HG02973 (cell line): ENCODE measurements around the gene PRDX6.
"Not testable (repeated sequence)": the region's sequence is repeated elsewhere in the genome, so short reads cannot be mapped to it uniquely, and the experiment has no call there.

Source experiments
- ATAC-seq: cut with Tn5 transposase; IDR thresholded peaks from one replicate; pipeline ENCODE4 v1.9.1; 2021; ENCODE audit warnings: moderate library complexity; ENCODE audit not compliant: unreplicated experiment

Gene PRDX6

DNA sequence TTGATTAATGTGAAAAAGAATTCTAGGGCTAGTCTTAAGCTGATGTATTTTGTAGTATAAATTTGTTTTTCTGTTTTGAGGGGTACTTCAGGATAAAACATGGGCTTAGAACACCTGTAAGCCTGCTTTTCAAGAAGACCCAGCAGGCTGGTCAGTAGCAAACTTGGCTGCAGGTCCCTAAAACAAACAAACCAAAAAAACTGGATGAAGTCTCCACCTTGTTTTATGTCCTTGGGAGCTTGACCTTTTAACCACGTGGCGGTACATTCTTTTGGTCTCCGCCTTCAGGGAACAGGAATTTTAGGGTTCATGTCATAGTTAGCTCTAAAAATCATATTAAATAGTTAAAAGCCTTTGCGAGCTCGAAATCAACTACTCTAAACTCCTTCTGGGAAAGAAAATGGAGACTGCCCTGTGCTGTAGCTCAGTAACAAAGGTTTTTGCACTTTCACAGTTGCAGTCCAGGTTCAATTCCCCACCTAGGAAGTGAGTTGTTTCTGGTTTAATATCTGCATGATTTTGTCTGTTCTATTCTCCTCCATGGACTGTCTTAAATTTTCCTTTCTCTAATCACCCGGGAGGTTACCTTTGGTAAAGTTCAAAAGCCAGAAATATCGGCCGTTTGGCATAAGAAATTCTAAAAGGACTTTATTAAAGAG, 18.6 kb downstream of the PRDX6 start:
- no peak for ATAC-seq

DNA sequence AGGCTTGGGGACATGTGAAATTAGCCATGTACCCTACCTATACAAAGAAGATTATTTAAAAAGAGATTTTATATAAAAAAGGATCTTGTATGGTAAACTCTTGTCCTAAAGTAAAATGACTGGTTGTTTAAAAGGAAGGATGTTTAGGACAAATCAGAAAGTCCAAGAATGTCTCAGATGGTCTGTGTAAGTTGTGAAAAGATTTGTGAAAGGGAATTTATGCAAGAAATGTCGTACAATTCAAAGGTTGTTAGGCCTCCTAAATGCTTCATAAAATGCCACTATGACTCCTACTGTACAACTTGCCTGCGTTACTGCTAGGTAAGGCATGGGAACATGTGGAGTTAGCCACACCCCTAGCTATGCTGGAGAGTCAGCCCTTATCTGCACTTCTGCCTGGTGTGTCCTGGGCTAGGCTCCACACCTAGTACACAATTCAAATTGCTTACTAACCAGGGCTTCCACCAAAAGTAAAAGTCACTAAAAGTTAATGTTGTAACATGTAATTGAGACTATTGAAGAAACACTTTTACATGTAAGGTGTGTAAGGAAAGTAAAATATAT, 19.7 kb downstream of the PRDX6 start:
- no peak for ATAC-seq

DNA sequence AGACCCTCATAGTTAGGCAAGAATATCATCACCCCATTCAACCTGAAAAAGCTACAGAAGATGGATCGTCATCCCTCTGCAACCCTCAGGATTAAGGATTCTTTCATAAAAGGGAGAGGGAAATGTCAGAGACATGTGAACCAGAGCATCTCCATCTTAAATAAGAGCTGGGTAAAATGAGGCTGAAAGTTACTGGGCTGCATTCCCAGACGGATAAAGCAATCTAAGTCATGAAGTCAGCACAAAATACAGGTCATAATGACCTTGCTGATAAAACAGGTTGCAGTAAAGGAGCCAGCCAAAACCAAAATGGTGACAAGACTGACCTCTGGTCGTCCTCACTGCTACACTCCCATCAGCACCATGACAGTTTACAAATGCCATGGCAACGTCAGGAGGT, 22.6 kb downstream of the PRDX6 start:
- ATAC-seq = no peak

DNA sequence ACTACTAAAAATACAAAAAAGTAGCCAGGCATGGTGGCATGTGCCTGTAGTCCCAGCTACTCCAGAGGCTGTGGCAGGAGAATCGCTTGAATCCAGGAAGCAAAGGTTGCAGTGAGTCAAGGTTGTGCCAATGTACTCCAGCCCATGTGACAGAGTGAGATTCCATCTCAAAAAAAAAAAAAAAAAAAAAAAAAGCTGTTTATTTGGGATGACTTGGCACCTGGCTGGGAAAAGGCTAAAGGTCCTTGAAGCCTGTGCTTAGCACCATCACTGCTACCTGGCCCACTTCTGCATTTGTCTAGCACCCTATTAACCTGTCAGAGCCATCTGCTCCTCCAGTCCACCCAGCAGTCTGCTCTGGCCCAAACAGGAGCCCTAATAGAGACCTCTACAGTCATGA, 25.0 kb downstream of the PRDX6 start:
- ATAC-seq = no peak

DNA sequence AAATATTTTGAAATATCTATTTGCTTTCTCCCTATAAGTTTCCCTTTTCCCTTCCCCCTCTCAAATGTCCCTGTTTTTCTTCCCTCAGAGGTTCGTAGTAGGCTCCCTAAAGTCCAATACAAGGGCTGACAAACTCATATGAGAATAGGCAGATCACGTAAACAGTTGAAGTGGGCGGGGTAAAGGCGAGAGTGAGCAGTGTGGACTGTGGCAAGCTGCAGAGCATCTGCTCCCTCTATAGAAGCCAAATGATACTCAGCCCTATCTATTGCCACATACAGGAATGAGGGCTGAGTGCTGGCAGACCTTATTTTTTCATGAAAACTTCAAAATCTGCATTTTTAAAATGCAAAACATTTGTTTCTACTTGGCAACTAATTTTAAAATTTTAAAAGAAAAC, 26.3 kb downstream of the PRDX6 start:
- ATAC-seq = no peak

DNA sequence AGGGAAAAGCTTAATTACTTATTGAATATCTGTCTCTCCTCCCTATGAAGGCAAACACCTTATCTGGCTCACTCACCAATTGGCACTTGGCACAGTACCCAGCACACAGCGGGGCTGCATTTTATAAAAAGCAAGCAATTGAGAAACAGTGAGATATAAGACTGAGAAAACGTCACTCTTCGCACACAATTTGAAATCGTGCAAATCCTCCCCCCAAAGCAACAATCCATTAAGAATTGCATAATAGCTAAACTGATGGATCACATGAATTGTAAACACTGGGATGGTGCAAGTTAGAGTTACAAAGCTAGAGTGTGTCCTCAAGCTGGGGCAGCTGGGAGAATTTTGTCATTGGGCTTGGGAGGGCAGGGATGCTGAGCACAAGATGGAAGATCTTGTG, 27.1 kb downstream of the PRDX6 start:
- ATAC-seq = no peak

DNA sequence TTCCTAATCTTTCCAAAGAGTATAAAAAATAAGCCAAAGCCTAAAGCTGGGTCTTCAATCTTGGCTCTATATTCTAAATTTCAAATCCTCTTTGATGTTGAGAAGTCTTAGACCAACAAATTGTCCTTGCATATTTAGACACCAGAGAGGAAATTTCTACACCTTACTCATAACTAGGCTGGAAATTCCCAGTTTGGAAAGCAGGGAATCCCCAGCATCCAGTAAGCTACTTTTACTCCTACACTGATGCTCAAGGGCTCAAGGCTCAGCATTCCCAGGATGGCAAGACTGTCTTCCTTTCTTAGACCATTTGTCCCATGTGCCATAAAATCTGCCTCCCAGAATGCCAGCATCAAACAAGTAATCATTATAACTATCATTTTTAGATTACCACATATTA, 28.3 kb downstream of the PRDX6 start:
- no peak for ATAC-seq

DNA sequence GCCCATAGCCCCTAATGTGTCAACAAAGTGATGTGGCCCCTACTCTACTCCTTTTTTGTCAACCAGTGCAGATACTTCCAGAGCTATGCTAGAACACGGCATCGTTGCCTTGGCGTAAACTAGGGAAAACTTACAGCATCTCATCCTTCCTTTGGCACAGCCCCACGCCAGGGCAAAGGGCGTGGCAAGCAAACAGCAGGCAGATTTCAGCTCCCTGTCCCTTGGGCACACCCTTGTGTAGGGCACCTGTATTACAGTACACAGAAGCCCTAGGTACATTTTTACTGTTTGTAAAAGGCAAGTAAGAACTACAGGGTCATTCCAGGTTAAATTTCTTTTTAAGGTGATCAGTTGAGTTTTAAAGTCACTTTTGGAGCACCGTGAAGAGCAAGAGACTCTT, 29.3 kb downstream of the PRDX6 start:
- ATAC-seq = no peak

DNA sequence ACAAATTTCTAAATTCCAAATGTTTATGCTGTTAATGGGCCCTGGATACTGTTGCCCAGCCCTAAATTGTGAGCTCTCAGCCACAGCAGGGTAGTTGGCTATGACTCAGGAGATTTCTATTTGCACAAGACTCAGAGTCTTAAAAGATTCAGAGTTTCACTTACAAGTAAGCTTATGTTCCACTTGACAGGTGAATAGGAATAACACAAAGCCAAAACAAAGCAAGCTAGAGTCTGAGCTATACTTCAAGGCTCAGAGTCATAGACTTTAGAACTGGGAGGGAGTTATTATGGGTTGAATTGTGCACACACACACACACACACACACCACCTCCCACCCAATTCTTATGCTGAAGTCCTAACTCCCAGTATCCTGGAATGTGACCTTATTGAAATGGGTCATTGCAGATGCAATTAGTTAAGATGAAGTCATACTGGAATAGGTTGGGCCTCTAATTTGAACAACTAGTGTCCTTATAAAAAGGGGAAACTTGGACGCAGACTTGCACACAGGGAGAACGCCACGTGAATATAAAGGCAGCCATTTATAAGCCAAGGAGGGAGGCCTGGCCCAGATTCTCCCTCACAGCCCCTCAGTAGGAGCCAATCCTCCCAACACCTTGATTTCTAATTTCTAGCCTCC, 30.2 kb downstream of the PRDX6 start:
- ATAC-seq = no peak

DNA sequence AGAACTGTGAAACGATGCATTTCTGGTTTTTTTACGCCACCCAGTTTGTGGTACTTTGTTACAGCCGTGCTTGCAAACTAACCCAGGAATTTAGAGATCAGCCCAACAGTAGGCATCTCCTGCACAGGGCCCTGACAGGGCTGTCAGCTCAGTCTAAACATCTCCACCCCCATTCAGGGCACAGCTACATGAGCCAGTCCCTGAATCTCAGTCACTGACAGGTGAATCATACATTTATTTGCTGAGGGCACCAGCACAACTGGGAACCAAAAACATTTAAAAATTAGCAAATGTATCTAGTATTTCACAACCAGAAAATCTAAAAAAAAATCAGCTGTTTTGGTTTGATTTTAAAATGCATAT, 30.7 kb downstream of the PRDX6 start:
- no peak for ATAC-seq

DNA sequence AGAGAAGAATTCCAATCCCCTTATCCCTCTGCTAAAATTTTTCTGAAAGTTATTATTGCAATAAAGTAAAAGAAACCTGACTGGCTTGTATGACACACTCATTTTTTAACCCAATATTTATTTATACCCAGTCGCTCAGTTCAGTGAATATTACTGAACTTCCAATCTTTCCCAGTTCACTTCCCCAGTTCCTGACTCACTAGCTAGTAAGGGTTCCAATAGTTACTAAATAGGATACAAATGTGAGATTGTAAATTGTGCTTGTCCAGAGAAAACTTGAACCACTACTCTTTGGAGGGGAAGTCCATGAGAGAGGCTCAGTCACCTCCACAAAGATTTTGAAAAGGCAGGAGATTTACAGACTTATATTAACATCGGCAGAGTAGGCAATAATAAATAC, 31.4 kb downstream of the PRDX6 start:
- no peak for ATAC-seq

DNA sequence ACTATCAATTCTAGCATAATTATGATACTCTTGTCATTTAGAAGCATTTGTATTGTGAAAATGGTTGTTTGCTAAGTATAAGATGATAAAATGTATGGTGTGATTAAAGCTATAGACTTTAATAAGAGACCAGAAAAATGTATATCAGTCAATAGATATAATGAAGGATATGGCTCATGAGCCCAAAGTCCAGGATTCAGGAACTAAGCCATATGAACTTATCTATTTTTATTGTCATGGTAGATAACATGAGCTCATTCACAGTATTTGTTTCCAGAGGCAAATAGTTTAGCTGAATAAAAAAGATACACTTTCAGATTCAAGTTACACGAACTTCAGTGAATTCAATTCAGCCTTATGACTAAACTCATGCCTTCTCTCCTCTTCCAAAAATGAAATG, 32.7 kb downstream of the PRDX6 start:
- ATAC-seq = no peak

DNA sequence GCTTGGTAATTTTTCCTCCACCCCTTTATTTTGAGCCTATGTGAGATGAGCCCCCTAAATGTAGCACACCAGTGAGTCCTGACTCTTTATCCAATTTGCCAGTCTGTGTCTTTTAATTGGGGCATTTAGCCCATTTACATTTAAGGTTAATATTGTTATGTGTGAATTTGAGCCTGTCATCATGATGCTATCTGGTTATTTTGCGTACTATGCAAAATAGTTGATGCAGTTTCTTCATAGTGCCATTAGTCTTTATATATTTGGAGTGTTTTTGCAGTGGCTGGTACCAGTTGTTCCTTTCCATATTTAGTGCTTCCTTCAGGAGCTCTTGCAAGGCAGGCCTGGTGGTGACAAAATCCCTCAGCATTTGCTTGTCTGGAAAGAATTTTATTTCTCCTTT, 37.4 kb downstream of the PRDX6 start:
- ATAC-seq = not testable (repeated sequence)

DNA sequence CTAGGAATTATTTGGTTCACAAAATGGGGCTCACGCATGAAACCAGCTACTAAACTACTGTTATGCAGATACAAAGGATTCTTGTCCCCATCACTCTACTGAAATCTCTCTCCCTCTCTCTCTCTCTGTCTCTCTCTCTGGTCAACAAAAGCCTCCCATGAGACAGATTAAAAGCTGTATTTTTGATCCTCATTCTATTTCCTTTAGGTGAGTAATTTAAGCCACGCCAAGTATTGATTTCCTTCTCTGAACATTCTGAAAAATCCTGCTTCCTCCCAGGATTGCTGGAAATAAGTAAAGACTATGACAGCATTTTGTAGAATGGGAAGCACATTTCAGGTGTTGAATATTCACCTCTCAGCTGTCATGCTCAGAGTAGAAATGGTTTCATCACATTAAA, 43.7 kb downstream of the PRDX6 start:
- no peak for ATAC-seq

DNA sequence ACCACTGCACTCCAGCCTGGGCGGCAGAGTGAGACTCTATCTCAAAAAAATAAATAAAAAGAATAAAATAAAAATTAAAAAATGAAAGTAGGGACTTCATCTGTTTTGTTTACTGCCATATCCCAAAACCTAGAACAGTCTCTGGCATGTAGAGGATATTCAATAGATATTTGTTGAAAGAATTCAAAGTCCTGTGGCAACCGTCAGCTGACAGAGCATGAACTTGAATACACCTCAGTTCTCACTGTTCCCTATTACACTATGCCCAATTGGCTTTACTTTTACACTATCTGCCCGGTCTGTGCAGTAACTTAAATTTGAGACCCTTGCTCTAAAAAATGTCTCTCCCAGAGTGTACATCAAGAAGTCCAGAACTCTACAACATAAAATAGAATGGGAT, 46.2 kb downstream of the PRDX6 start:
- ATAC-seq = no peak

DNA sequence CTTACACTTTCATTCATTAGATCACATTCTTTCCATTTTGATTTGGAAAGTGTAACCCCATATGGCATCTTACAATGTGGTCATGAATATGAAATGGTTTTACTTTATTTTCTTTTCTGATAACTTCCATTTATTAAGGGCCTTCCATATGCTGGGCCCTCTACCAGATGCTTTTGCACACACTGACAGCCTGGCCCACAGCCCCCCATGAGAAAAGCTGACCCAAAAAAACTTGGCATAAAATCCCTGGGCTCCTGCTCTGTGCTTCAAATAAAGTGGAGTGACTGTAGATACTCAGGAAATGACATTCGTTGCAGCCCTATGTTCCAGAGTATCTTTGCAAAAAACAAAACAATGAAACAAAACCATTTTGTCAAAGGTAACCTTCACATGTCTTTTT, 48.8 kb downstream of the PRDX6 start:
- ATAC-seq = no peak

DNA sequence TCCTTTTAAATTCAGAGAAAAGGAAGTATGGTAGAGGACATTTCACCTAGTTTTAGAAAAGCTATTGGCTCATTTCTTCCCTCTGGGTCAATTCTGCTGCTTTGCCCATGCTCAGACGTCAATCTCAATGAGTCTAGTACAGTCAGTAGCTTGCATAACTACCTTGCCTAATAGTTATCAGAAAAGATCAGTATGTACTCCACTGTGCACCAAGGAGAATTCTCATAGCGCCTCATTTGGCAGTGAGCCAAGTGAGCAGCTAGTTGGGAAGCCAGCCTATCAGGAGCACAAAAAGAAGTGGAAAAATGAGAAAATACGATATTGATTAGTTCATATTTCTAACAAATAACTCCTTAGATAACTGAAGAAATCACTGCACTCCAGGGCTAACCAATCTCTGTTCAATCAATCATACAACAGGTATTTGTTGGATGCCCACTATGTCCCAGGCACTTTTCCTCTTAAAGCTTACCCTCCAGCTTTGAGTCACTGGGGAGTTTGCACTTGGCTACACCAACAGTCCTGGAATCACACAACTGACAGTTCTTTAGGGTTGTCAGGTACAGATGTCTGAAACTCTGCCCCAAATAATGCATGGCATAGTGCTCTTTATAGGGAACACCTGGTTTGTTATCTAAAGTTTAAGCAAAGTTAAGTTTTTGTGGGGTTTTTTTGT, 50.2 kb downstream of the PRDX6 start:
- no peak for ATAC-seq

DNA sequence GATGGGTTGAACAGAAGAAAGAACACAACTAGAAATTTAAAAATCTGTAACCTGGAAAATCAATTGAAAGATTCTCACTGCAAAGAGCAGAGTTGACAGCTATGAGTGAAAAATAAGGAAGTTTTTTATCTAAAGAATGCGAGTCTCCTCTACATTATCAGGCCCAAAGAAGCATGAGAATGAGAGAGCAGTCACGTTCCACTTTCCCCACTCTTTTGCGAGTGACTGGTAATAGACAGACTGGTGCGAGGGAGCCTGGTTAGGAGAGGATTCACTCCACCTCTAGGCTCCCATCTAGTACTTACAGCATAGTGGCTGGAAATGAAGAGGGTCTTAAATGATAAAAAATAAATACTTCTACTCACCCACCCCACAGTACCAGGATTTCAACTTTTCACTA, 52.0 kb downstream of the PRDX6 start:
- ATAC-seq = no peak

DNA sequence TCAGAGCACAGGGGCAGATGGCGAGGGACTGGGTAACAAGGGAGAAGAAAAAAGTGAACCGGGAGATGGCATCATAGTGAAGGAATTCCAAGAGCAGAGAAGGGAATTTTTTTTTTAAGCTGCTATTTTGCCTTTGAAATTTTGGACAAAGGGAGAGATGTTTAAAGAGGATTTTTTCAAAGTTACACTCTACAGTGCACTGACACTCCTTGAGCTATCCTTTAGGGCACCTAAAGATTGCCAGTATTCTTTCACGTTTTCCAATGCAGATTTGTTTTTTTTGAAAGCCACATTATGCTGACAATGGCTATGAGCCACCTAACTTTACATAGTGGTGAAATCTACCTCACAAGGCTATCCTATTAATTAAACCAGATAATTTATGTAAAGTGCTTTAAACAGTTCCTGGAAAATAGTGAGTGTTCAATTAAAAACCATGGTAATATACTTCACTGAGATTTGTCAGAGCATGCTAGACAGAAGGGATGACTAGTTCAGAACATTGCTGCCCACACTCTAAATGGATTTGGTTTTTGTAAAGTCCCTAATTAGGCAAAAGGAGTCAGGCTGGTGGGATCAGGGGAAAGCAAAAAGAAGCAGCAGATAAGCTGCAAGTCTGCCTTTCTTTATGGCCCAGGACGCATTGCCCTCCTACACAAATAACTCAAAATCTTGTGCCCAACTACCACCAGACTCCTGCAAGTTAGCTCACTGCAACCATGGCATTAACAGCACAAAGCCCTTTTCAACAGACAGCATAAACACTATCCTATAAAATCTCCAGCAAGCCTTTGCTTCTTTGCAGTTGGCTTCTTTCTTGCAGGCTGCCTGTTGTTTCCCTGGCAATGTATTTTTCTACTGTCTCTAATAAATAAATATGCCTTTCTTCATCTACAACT, 53.9 kb downstream of the PRDX6 start:
- ATAC-seq = no peak

DNA sequence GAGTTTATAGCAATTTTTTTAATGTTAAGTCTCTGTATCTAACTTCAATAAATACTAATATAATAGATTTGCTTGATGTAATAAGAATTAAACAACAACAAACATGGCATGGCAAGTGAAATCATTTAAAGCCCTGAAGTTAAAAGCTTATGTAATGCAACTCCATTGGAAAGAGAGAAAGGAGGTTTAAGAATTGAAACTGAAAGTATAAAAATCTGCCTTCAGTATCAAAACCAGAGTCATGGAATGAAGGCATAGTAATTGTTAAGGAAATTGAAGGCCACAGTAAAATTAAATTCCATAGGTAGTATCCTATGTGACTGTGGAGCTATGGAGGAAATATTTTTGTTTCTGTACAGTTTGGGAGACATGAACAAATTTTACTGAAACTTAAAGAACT, 55.1 kb downstream of the PRDX6 start:
- ATAC-seq = no peak

DNA sequence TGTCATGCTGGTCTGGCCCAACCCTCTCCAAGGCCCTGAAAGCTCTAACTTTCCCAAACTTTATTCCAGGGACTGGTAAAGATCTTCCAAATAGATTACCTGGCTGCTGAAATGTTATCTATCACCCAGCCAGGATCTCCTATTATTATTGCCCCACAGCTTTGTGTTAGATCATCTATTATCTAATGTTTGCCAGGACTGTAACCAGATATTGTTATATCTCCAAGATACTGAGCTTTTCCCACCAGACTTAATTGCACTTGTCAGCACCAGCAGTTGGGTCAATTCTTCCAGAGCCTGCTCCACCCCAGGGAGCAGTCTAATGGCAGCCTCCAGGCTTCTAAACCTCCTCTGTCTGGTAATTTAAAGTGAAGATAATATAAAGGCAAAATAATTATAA, 59.1 kb downstream of the PRDX6 start:
- ATAC-seq = no peak
